Thyroid gland (tissue), 4 donors: ENCODE results near the gene GEN1.

Experiments
- POLR2A ChIP-seq, 2 donors: fragments of 450-650 bp; IDR thresholded peaks; one replicate each; pipeline ENCODE4 v1.6.1; 2017; ENCODE audit warnings: antibody characterized with exemption in 2 of 2, mild to moderate bottlenecking in 2 of 2, moderate library complexity in 1 of 2
- TF ChIP-seq, protein P1 (sequence below), 6 experiments: fragments of 200-600 bp in 3 of 6; fragments of 450-650 bp in 3 of 6; sonication (generic) in 3 of 6; IDR thresholded peaks; one replicate each; pipeline ENCODE4 v1.5.1; 2016 to 2019; ENCODE audit warnings: antibody characterized with exemption in 6 of 6, mild to moderate bottlenecking in 2 of 6, inconsistent platforms in 1 of 6, moderate library complexity in 1 of 6

- TF ChIP-seq, protein P1, sequence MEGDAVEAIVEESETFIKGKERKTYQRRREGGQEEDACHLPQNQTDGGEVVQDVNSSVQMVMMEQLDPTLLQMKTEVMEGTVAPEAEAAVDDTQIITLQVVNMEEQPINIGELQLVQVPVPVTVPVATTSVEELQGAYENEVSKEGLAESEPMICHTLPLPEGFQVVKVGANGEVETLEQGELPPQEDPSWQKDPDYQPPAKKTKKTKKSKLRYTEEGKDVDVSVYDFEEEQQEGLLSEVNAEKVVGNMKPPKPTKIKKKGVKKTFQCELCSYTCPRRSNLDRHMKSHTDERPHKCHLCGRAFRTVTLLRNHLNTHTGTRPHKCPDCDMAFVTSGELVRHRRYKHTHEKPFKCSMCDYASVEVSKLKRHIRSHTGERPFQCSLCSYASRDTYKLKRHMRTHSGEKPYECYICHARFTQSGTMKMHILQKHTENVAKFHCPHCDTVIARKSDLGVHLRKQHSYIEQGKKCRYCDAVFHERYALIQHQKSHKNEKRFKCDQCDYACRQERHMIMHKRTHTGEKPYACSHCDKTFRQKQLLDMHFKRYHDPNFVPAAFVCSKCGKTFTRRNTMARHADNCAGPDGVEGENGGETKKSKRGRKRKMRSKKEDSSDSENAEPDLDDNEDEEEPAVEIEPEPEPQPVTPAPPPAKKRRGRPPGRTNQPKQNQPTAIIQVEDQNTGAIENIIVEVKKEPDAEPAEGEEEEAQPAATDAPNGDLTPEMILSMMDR (IDR thresholded peaks at IDR 0.05), result no peak
- TF ChIP-seq POLR2A (IDR thresholded peaks at IDR 0.05), result no peak
Observed at GRCh38 chr2:17815468-17816184, 61.7 kb downstream of the GEN1 start.
